H1 (cell line): Measurements from ENCODE around the gene PRIMPOL. TPM values are rescaled to one million over a fixed set of nuclear protein-coding genes. Genes with fewer than 3 reads are reported as not detected.

Source experiments
- CTCF ChIA-PET: fragments of 300-600 bp; sonication (Branson Sonifier 250); formaldehyde crosslinking; loops from one replicate; lab custom pipeline; 2021; ENCODE audit not compliant: partially characterized antibody; lab: Charles Lee
- POLR2A ChIA-PET: fragments of 300-600 bp; sonication (Branson Sonifier 250); formaldehyde crosslinking; loops from one replicate; lab custom pipeline; 2021; ENCODE audit warnings: inconsistent platforms; ENCODE audit not compliant: partially characterized antibody; lab: Charles Lee
- DNase-seq, 2 experiments: peaks; one replicate each; pipeline versions ENCODE4 v3.0.0 to v3.0.0-alpha.2; 2010 to 2022; ENCODE audit warnings: low spot score in 2 of 2, low read depth in 1 of 2, mixed read lengths in 1 of 2
- FAIRE-seq: peaks from 2 replicates; lab custom pipeline; 2011; peaks lifted over from hg19 to GRCh38; lab: Jason Lieb, UNC
- H2AFZ ChIP-seq: 2 replicates; pipeline ENCODE4 v1.8.1; 2012; ENCODE audit warnings: low read length, inconsistent platforms
- H2AK5ac ChIP-seq: 2 replicates; pipeline ENCODE4 v1.6.1; 2013; ENCODE audit warnings: low read depth, low read length
- H2BK120ac ChIP-seq: replicated peaks from 2 replicates; pipeline ENCODE3; 2013; ENCODE audit warnings: low read depth, low read length, inconsistent platforms
- H2BK12ac ChIP-seq: 2 replicates; pipeline ENCODE4 v1.6.1; 2013; ENCODE audit warnings: low read depth, low read length
- H2BK15ac ChIP-seq: 2 replicates; pipeline ENCODE4 v1.6.1; 2013; ENCODE audit warnings: low read length
- H2BK20ac ChIP-seq: 2 replicates; pipeline ENCODE4 v1.6.1; 2013; ENCODE audit warnings: low read length
- H2BK5ac ChIP-seq: 2 replicates; pipeline ENCODE4 v1.6.1; 2013; ENCODE audit warnings: low read depth, low read length
- H3K14ac ChIP-seq: 2 replicates; pipeline ENCODE4 v1.6.1; 2013; ENCODE audit warnings: inconsistent platforms; ENCODE audit not compliant: insufficient read length
- H3K18ac ChIP-seq: 2 replicates; pipeline ENCODE4 v1.6.1; 2013; ENCODE audit warnings: low read length; ENCODE audit errors: extremely low read depth
- H3K23ac ChIP-seq: 2 replicates; pipeline ENCODE4 v1.6.1; 2013; ENCODE audit warnings: inconsistent platforms; ENCODE audit not compliant: insufficient read length
- H3K23me2 ChIP-seq: 2 replicates; pipeline ENCODE4 v1.6.1; 2013; ENCODE audit warnings: low read depth, low read length
- H3K27ac ChIP-seq: 2 replicates; pipeline ENCODE4 v1.6.1; 2011; ENCODE audit warnings: low read depth, low read length, inconsistent platforms
- H3K27me3 ChIP-seq, 4 experiments: replicated peaks in 1 of 4; 1 replicate in 1 of 4; 2 replicates in 3 of 4; pipeline versions ENCODE4 v1.6.1 to v1.8.1; 2011 to 2013; ENCODE audit warnings: low read length in 3 of 4, mild to moderate bottlenecking in 3 of 4, inconsistent platforms in 2 of 4, mixed read lengths in 2 of 4, moderate library complexity in 1 of 4; ENCODE audit not compliant: control insufficient read depth in 3 of 4, insufficient read depth in 3 of 4; ENCODE audit errors: extremely low read depth in 1 of 4
- H3K36me3 ChIP-seq, 4 experiments: 2 replicates each; pipeline versions ENCODE4 v1.6.1 to v1.8.1; 2011 to 2013; ENCODE audit warnings: mild to moderate bottlenecking in 4 of 4, low read length in 3 of 4, moderate library complexity in 2 of 4, control low read depth in 1 of 4, inconsistent platforms in 1 of 4; ENCODE audit not compliant: insufficient read depth in 4 of 4, control insufficient read depth in 2 of 4
- H3K4ac ChIP-seq: replicated peaks from 2 replicates; pipeline ENCODE3; 2013; ENCODE audit warnings: low read length, low read depth, mixed read lengths, inconsistent platforms; ENCODE audit not compliant: insufficient read length
- H3K4me1 ChIP-seq, 4 experiments: replicated peaks in 1 of 4; 1 replicate in 1 of 4; 2 replicates in 3 of 4; pipeline versions ENCODE4 v1.6.1 to v1.8.1; 2011 to 2013; ENCODE audit warnings: low read length in 3 of 4, inconsistent platforms in 2 of 4, mixed read lengths in 1 of 4; ENCODE audit not compliant: insufficient read depth in 4 of 4, control insufficient read depth in 3 of 4
- H3K4me2 ChIP-seq, 2 experiments: 2 replicates each; pipeline versions ENCODE4 v1.6.1 to v1.8.1; 2011 to 2013; ENCODE audit warnings: low read depth in 2 of 2, low read length in 2 of 2, control low read depth in 1 of 2, inconsistent platforms in 1 of 2, mild to moderate bottlenecking in 1 of 2; ENCODE audit not compliant: insufficient read depth in 1 of 2
- H3K4me3 ChIP-seq, 4 experiments: fragments of 200-600, 300-600 bp in 1 of 4; sonication (generic), shearing (Covaris generic), sonication (Bioruptor Twin) in 1 of 4; 2 replicates each; pipeline versions ENCODE4 v1.5.1 to v1.8.1; 2011 to 2016; ENCODE audit warnings: low read length in 4 of 4, low read depth in 3 of 4, control low read depth in 2 of 4, inconsistent platforms in 2 of 4, mild to moderate bottlenecking in 2 of 4, mixed read lengths in 1 of 4, moderate library complexity in 1 of 4; ENCODE audit not compliant: insufficient read depth in 2 of 4; ENCODE audit errors: extremely low read depth in 1 of 4
- H3K56ac ChIP-seq: replicated peaks from 2 replicates; pipeline ENCODE3; 2013; ENCODE audit warnings: low read depth, mild to moderate bottlenecking, mixed read lengths, low read length, inconsistent platforms; ENCODE audit not compliant: insufficient read length
- H3K79me1 ChIP-seq: 2 replicates; pipeline ENCODE4 v1.6.1; 2013; ENCODE audit warnings: low read depth, low read length, control low read depth
- H3K79me2 ChIP-seq, 2 experiments: 2 replicates each; pipeline versions ENCODE4 v1.6.1 to v1.8.1; 2012 to 2013; ENCODE audit warnings: low read length in 2 of 2, mild to moderate bottlenecking in 2 of 2, inconsistent platforms in 1 of 2; ENCODE audit not compliant: insufficient read depth in 2 of 2, control insufficient read depth in 1 of 2
- H3K9ac ChIP-seq, 4 experiments: replicated peaks in 1 of 4; 1 replicate in 1 of 4; 2 replicates in 3 of 4; pipeline versions ENCODE4 v1.6.1 to v1.8.1; 2011 to 2013; ENCODE audit warnings: low read depth in 3 of 4, low read length in 3 of 4, control low read depth in 2 of 4, mild to moderate bottlenecking in 2 of 4, moderate library complexity in 2 of 4, inconsistent platforms in 1 of 4; ENCODE audit errors: extremely low read depth in 1 of 4
- H3K9me3 ChIP-seq, 2 experiments: 2 replicates each; pipeline versions ENCODE4 v1.6.1 to v1.8.1; 2012 to 2013; ENCODE audit warnings: mild to moderate bottlenecking in 2 of 2, moderate library complexity in 2 of 2, control low read depth in 1 of 2, inconsistent platforms in 1 of 2, low read depth in 1 of 2, low read length in 1 of 2, mixed read lengths in 1 of 2; ENCODE audit not compliant: insufficient read depth in 2 of 2
- H4K20me1 ChIP-seq, 2 experiments: replicated peaks in 1 of 2; 2 replicates each; pipeline versions ENCODE3 to v1.8.1; 2011 to 2013; ENCODE audit warnings: inconsistent platforms in 2 of 2, low read length in 2 of 2, mild to moderate bottlenecking in 1 of 2; ENCODE audit not compliant: insufficient read depth in 2 of 2, control insufficient read depth in 1 of 2
- H4K5ac ChIP-seq: 2 replicates; pipeline ENCODE4 v1.6.1; 2013; ENCODE audit warnings: low read length, low read depth, mixed read lengths, inconsistent platforms; ENCODE audit not compliant: insufficient read length
- H4K8ac ChIP-seq: 2 replicates; pipeline ENCODE4 v1.8.0; 2013; ENCODE audit warnings: mild to moderate bottlenecking, moderate library complexity, low read length, inconsistent platforms; ENCODE audit not compliant: insufficient read depth; ENCODE audit errors: extremely low read depth
- H4K91ac ChIP-seq: replicated peaks from 2 replicates; pipeline ENCODE3; 2013; ENCODE audit warnings: low read length, mixed read lengths, inconsistent platforms; ENCODE audit not compliant: insufficient read length
- CTBP2 ChIP-seq: IDR thresholded peaks from 2 replicates; pipeline ENCODE4 v1.7.0; 2011; ENCODE audit warnings: borderline replicate concordance, mild to moderate bottlenecking, moderate library complexity, mixed read lengths, low read length; ENCODE audit not compliant: insufficient read depth, insufficient read length
- EP300 ChIP-seq, 2 experiments: IDR thresholded peaks; 1 replicate in 1 of 2; 2 replicates in 1 of 2; pipeline ENCODE4 v1.6.1; 2011 to 2012; ENCODE audit warnings: low read depth in 2 of 2, low read length in 2 of 2, mild to moderate bottlenecking in 2 of 2, borderline replicate concordance in 1 of 2, inconsistent platforms in 1 of 2, moderate library complexity in 1 of 2
- PHF8 ChIP-seq: fragments of 200-600 bp; sonication (generic); conservative IDR thresholded peaks from 2 replicates; pipeline ENCODE4 v1.7.1; 2012; ENCODE audit warnings: low read depth, mild to moderate bottlenecking, inconsistent platforms, low read length, moderate library complexity
- RFX5 ChIP-seq: IDR thresholded peaks from 2 replicates; pipeline ENCODE4 v1.6.1; 2011; ENCODE audit warnings: low read depth, low read length, improper control_type of control experiment, borderline replicate concordance
- RNF2 ChIP-seq: fragments of 200-900, 300-1000 bp; sonication (generic); IDR thresholded peaks from 2 replicates; pipeline ENCODE4 v1.7.1; 2016; ENCODE audit warnings: borderline replicate concordance, low read depth, mild to moderate bottlenecking, antibody characterized with exemption, low read length; ENCODE audit not compliant: poor library complexity, severe bottlenecking; ENCODE audit errors: missing control alignments
- TBP ChIP-seq: IDR thresholded peaks from 2 replicates; pipeline ENCODE4 v1.6.1; 2011; ENCODE audit warnings: low read depth, low read length, improper control_type of control experiment
- WGBS, 2 experiments: shearing (Covaris generic) in 1 of 2; methylation state at CpG; one replicate each; pipeline versions ENCODE4 v1.1.6 to v1.1.7; 2013 to 2015; ENCODE audit warnings: low lambda C conversion rate in 2 of 2, mixed read lengths in 2 of 2, inconsistent platforms in 1 of 2, low coverage in 1 of 2, missing lambda C conversion rate in 1 of 2; ENCODE audit not compliant: insufficient replicate concordance in 2 of 2, insufficient coverage in 1 of 2, insufficient read length in 1 of 2; ENCODE audit errors: extremely low coverage in 1 of 2, missing lambda C conversion rate in 1 of 2; 5-methylcytosine and 5-hydroxymethylcytosine counted together
- polyA plus RNA-seq, 7 experiments: library from polyadenylated mRNA; depleted of rRNA in 3 of 7; stranded (reverse) in 5 of 7; unstranded in 2 of 7; fragments of >200 nt in 5 of 7; fragments of 200-250 nt in 2 of 7; gene quantifications; 1 replicate in 5 of 7; 2 replicates in 1 of 7; 4 replicates in 1 of 7; pipeline versions ENCODE4 v1.2.1 to v1.2.3, GENCODE V29; 2011 to 2013; ENCODE audit warnings: missing spikeins in 2 of 7, mixed read lengths in 2 of 7
- total RNA-seq: library from RNA; stranded (reverse); fragmentation: NEBNext Ultra II Directional; extraction: Animal tissue kit (Norgen Biotek cat#: 25700); gene quantifications from 2 replicates; pipeline ENCODE4 v1.2.1, GENCODE V29; 2021

PRIMPOL gene
- total and polyA plus RNA-seq, 2 of the 8 experiments (the other 6 are each of a cell fraction or from before 2014, with no cell fraction given) = 4.4 to 6.7 TPM

DNA sequence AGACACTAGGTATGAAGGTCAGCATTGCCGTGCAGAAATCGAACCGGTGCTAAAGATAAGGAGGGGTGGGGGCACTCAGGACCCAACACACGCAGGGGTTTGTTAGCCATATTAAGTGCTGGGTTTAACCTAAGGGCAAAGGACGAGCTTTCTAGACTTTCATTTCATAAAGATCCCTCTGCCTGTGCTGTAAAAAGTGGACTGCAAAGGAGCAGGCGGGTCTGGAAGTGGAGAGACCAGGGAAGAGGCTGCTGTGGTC lies 1.6 kb upstream of the PRIMPOL start:
- FAIRE-seq = no peak
- Histone ChIP-seq H3K4ac (no peak overlapping the region), H2BK15ac (no peak overlapping the region), H3K27ac (no peak overlapping the region), H4K8ac (no peak overlapping the region), H3K23me2 (peaks cover 13% of the 10 kb centered on the region), H3K79me2 (peaks cover 6 to 54% of the 10 kb centered on the region in 2 experiments), H3K23ac (no peak overlapping the region), H3K18ac (no peak overlapping the region), H4K5ac (no peak overlapping the region), H2AFZ (no peak overlapping the region), H4K20me1 (peaks cover 0 to 9% of the 10 kb centered on the region in 2 experiments), H3K14ac (no peak overlapping the region), H3K56ac (no peak overlapping the region), H3K9ac (peak overlapping the region in 3 of 4 experiments; percentile 72 to 78 (median 72); a peak in 6 of 7 replicates), H2BK120ac (no peak overlapping the region), H4K91ac (no peak overlapping the region), H2BK20ac (no peak overlapping the region), H2BK12ac (peak overlapping the region; percentile 53; the same call in 1 of the 2 replicates), H3K9me3 (no peaks in the 10 kb centered on the region), H3K79me1 (no peaks in the 10 kb centered on the region), H3K4me3 (peak overlapping the region; percentile 54 to 93 (median 78)), H3K4me2 (peak overlapping the region; percentile 95 to 98), H3K36me3 (peaks cover 0 to 5% (median 0%) of the 10 kb centered on the region in 4 experiments; a peak in 1 of 8 replicates), H2BK5ac (peak overlapping the region; percentile 30; the same call in 1 of the 2 replicates), H2AK5ac (no peak overlapping the region; the same call in 1 of the 2 replicates), H3K27me3 (no peaks in the 10 kb centered on the region), H3K4me1 (peaks cover 6 to 26% (median 11%) of the 10 kb centered on the region in 4 experiments)
- 29% methylated on average over 6 of the region's 6 CpGs; no CpG with 5 or more reads in 1 of the 2 experiments for WGBS, 2 experiments
- no peak for DNase-seq
- TF ChIP-seq CTBP2 (no peak), RFX5 (no peak), EP300 (IDR thresholded peaks at IDR 0.05; ENCODE audit: borderline replicate concordance in 1 of 2, low read depth in 2 of 2, low read length in 2 of 2) (no peak), TBP (0 out of 2 replicates have a peak, but pooled peaks have one; percentile 8), PHF8 (no peak), RNF2 (no peak)
- POLR2A ChIA-PET = interaction anchor here (0.9 to 2.2 kb wide), 10 partner anchors 9 to 301 kb away, joined by 3 to 8 read pairs (median 4); no protein-coding TSS in a partner anchor
- CTCF ChIA-PET = interaction anchor here (0.8 to 1.8 kb wide), 3 partner anchors 38 to 382 kb away, joined by 3 to 5 read pairs (median 3); no protein-coding TSS in a partner anchor
